K562 treated with DMSO at 1 percent for 4 hours (cell line): Measurements from ENCODE around the gene PARM1. TPM values are rescaled to one million over a fixed set of nuclear protein-coding genes. Genes with fewer than 3 reads are reported as not detected.

ENCODE experiments used
- total RNA-seq: library from RNA; unstranded; fragments of 300-600 nt; gene quantifications from 2 replicates; pipeline ENCODE4 v1.2.3, GENCODE V29; 2022; ENCODE audit not compliant: insufficient read depth

PARM1 gene
- total RNA-seq = not detected in 2 replicates

GRCh38 chr4:74932832-74933561 lies at the start of gene PARM1:
TSS of gene PARM1 (plus strand) at chr4:74933116. CDS start at chr4:74933328, 212 bp downstream.

Other genes starting within 250 kb of the PARM1 start
- gene BTC, start 138.6 kb upstream of the PARM1 start, total RNA-seq = not detected in 2 replicates